HG02678 (cell line): ENCODE results near the gene FAM186B.

ENCODE experiments used
- ATAC-seq: cut with Tn5 transposase; IDR thresholded peaks from one replicate; pipeline ENCODE4 v1.9.1; 2021; ENCODE audit warnings: mild to moderate bottlenecking, moderate library complexity; ENCODE audit not compliant: unreplicated experiment

FAM186B gene

DNA sequence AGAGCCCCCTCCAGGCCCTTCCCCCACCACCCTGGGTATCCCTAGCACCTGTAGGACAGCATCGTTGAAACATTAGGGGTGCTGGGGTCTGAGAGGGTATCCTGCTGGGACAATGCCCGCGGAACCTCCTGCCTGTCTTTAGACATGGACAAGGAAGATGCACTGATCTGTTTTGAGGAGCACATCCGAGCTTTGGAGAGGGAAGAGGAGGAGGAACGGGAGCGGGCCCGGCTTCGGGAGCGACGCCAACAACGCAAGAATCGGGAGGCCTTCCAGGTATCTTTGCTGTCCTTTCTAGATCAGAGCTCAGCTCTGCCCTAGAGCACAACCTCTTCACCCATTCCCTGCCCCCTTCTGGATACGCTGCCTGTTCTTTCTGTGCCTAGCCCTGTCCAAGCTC is 31.1 kb upstream of the FAM186B start:
- ATAC-seq = no peak

DNA sequence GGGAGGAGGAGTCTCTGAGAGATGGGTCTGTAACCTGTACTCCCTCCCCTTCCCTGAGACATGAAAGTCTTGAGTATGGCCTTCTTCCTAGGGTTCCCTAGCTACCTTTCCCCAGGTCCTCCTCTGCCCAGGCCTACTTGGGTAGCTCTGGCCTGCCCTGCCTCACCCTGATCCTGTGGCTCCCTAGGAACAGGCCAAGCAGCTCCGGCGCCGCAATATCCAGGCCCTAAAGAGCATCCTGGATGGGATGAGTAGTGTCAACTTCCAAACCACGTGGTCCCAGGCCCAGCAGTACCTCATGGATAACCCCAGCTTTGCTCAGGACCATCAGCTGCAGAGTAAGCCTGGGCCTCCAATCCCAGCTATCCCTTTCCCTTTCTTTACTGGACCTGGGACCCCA is 30.2 kb upstream of the FAM186B start:
- ATAC-seq = no peak

DNA sequence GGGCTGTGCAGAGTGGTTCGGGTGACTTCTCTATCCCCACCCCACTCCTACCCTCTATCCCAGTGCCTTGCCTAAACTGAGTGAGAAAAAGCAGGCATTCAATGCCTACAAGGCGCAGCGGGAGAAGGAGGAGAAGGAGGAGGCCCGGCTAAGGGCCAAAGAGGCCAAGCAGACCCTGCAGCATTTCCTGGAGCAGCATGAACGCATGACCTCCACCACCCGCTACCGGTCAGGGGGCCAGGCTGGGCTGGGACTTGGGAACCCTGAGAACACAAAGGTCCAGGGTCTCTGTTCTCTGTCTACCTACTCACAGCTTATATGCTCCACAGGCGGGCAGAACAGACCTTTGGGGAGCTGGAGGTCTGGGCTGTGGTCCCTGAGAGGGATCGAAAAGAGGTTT is 29.6 kb upstream of the FAM186B start:
- ATAC-seq = no peak

DNA sequence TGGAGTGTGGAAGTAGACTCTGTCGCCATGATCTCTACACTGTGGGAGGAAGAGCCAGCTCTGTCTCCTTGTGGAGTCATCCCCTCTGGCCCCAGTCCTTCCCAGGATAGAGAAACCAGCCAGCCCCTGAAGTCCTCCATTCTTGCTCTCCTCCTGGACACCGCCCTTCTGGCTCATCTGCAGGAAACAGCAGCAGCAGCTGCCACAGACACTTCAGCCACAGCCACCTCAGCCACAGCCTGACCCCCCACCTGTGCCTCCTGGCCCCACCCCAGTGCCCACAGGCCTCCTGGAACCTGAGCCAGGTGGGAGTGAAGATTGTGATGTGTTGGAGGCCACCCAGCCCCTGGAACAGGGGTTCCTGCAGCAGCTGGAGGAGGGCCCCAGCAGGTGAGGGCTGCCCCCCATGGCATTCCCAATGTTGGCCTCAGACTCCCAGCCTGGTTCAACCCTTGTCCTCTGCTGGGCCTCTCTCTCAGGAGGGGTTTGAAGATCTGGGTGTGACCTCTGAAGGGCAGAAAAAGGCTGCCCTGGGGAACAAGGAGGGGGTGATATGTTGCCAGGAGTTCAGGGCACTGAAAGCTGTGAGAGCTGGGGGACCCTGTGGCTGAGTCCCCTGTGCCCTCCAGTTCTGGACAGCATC is 28.4 kb upstream of the FAM186B start:
- no peak for ATAC-seq

DNA sequence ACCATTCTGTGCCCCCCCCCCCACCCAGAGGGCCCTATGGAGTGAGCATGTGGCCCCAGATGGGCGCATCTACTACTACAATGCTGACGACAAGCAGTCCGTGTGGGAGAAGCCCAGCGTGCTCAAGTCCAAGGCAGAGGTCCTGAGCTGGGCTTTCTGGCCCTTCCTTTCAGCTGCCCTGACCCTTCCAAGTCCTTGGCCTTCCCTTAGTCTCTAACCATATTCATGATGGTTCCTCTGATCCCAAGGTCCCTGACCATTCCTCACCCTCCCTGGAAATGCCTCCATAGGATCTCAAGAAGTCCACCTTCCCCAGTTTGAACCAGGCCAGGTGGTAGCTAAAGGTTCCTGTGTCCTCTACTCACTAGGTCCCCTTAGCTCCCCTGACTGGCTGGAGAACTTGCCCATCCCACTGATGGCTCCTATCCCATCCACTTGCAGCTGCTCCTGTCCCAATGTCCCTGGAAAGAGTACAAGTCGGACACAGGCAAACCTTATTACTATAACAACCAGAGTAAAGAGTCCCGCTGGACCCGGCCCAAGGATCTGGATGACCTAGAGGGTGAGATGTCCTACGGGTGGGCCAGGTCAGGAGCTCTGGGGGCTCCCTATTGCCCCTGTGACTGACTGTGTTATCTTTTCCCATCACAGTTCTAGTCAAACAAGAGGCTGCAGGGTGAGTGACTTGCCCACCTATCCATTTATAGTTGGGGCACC is 27.7 kb upstream of the FAM186B start:
- ATAC-seq = no peak

DNA sequence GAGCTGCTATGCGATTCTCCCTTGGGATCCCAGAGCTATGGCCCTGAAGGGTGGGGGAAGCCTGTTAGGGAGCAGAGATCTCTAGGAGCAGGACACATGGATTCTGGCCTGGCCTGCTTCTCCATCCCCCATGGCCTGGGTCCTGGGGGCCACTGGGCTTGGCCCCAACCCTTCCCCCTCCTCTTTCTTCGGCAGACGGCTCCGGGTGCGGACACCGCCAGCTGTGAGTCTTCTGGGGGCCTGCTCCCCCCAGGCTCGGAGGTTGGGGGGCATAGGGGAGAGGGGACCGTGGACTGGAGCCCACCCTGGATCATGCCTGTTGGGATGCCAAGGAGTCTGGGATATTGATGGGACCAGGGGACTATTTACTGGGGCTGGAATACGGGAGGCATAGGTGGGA is 27.0 kb upstream of the FAM186B start:
- no peak for ATAC-seq

DNA sequence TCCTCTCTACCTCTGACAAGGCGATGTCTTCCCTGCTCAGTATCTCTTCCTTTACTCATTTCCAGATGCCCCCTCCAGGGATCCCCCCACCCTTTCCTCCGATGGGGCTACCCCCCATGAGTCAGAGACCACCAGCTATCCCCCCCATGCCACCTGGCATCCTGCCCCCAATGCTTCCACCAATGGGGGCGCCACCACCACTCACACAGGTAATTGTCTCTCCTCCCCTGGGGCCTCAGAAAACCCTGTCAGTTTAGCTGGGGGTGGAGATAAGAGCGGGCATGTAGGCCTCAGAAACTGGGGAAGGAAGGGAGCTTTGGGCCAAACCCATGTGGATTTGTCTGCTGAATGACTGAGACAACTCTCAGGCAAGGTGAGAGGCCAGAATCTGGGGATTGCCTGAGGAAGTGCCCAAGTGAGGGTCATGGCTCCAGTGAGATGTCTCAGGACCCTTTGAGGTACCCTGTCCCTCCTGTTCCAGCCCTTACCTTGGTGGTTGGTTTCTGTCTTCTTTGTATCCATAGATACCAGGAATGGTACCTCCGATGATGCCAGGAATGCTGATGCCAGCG is 26.0 kb upstream of the FAM186B start:
- no peak for ATAC-seq

DNA sequence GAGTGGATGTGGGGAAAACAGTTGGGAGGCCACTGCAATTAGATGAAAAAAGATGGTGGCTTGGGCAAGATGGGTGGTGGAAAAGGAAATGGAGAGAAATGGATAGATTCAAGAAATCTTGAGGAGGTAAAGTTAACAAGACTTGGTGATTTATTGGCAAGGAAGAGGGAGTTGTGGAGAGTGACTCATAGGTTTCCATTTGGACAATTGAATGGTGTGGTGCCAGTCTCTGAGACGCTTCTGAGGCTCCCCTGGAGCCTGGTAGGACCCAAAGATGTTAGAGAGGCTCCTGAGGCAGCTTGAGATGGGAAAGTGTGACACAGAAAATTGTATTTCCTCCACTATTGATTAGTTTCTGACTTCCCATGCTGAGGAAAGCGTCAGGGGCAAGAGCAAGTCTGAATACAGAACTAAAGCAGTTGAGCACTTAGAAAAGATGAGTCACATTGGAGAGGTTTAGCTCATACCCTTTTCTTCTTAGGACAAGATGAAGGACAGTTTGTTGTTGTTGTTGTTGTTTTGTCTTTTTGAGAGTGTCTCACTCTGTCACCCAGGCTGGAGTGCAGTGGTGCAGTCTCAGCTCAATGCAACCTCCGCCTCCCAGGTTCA is 22.4 kb upstream of the FAM186B start:
- no peak for ATAC-seq

DNA sequence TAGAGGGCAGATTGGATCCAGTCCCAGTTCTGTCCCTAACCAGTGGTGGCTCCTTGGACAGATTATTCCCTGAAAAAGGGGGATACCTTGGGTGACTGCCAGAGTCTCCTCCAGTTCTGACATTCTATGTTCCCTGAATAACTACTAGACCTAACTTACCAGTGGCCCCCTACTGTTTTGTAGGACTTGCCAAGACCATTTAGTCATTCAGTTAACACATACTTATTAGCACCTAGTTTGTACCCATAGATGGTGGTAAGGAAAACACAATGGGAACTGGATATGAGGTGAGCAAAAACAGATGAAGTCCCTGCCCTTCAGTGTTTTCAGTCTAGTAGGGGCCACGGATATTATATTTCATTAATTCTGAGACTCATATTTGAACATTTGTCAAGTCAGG is 21.4 kb upstream of the FAM186B start:
- ATAC-seq = no peak

DNA sequence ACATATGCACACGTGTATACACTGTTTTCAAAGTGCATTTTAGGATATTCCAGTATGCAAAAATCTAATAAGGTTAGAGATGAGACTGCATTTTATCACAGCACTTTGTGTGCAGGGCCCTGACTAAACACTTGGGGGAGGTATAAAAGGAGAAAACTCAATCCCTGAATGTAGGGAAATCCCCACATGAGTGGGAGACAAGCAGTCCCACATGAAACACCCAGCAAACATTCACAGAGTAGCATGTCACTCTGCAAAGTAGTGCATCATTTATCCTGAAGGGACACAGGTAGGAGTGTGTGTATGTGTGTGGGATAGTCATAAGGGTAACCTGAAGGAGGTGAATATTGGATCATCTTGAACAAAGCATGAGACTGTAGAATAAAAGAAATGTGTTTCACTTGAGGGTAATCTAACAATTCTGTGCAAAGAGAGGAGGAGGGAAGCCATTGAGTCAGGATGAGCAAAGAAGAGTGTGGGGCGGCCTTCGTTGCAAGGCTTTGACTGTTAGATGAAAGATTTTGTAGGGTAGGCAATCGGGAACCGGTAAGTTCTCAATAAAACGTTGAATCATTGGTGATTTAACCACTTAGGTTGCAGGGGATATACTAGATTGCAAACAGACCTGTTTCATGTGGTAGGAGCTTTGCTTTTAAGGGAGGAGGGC is 20.9 kb upstream of the FAM186B start:
- ATAC-seq = no peak

DNA sequence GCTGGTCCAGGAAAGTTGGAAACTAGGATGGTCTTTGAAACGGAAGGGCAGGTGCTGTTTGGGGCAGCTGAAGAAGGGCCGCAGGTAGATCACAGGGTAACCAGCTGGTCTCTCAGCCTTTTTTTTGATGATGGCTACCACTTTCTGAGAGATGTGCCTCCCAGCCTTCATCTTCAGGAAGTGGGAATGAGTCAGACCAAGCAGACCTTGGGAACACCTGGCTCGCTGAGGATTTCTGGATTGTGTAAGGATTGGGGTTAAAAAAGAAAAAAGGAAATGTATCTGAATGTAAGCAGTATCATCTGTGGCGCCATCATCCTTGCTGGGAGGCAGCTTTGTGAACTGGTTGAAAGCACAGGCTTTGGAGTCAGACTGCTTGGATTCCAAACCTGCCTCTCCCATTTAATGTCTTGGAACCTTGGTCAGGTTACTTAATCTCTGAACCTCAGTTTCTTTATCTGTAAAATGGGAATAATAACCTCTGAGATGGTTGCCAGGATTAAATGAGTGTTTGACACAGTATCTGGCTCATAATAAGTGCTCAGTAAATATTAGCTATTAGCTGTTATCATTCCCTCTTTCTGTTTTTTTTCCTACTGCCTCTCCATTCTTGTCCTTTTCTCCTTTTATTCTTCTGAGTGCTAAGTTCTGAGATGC is 19.6 kb upstream of the FAM186B start:
- ATAC-seq = no peak

DNA sequence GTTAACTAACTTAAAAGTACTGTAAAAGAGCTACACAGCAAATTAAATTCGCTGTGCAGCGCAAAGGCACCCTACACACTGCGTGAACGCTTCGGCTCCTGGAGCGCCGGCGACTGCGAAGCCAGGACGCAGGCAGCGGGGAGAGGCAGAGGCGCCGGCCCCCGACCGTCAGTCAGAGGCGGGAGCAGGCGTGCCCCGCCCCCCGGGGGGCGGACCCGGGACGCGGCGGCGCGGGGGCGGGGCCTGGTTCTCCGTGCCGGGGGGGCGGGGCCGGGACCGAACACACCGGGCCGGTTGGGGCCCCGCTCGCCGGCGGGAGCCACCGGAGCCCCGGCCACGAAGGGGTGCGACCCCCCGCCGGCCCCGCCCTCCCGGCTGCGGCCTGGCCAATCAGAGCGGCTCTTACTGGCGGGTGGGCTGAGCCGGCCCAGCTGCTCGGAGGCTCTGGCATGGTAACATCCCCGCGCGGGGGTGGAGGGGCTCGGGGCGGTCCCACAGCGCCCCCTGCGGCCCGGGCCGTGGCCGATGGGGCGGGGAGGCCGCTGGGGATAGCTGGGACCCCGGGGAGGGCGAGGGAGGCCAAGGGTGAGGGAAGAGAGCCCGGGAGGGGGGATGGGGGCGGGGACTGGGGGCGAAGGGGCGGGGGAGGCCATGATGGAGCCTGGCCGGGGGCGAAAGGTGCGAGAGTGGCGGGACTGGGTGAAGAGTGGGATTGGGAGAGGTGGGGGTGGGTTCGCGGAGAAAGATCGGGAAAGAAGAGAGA is 17.9 kb upstream of the FAM186B start, which contains the start of gene PRPF40B:
PRPF40B (plus strand) TSS at position 420 of the 763 bp plus-strand sequence; CDS start at position 450, 30 bp downstream.
- peak; percentile 75 for ATAC-seq

DNA sequence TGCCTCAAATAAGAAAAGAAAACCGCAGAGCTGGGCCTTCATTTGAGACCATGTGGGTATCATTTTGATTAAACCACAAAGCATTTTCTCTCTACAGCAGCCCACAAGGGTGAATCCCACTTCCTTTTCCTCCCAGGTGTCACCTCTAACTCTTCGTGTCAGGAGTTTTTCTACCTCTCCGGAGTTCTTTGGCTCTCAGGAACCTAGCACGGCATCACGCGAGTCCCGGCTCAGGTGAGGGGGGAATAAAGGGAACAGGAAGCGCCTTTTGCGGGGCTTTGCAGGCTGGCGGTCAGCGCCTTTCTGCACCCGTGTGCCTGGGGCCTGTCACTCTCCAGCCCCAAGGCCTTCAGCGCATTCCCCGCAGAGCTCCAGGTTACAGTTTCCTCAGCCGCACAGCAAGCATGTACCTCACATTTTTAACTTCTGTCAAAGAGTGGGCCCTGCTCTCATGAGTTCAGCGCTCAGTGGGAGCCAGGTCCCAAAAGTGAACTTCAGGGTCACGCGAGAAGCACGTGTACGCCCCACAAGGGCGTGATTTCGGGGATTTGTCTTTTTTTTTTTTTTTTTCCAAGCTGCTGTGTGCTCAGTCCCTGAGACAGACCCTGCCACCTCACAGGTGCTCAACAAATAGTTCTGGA is 17.2 kb upstream of the FAM186B start:
- ATAC-seq = peak; percentile 22

DNA sequence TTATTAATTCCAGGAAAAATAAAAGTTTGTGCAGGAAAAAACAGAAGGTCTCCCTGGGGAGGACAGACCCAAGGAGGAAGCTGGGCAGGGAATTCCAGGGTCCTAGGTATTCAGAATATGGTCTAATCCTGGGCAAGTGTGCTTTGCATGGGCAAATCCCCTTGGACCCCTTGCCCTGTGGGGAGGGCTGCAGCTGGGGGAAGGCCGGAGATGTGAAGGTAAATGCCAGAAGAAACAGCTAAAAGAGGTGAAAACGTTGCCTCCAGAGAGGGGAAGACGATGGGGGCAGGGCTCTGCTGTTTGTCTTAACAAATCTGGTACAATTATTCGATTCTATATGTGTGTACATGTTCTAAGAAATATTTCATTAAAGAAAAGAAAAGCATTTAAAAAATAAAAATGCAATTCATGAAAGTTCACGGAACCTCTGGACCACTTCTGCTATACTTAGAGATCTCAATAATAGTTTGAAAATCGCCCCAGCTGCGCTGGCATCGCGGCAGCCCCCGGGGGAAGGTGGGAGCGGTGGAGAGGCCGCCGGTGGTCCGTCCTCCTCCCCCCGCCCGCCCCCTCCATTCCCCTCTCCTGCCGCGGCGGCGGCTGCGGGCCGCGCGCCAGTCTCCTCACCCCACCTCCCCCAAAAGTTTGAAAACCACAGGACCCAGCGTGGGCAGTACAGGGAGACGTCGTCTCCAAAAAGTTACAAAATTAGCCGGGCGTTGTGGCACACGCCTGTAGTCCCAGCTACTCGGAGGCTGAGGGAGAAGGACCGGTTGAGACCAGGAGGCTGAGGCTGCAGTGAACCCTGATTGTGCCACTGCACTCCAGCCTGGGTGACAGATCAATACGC is 16.4 kb upstream of the FAM186B start:
- ATAC-seq = no peak

DNA sequence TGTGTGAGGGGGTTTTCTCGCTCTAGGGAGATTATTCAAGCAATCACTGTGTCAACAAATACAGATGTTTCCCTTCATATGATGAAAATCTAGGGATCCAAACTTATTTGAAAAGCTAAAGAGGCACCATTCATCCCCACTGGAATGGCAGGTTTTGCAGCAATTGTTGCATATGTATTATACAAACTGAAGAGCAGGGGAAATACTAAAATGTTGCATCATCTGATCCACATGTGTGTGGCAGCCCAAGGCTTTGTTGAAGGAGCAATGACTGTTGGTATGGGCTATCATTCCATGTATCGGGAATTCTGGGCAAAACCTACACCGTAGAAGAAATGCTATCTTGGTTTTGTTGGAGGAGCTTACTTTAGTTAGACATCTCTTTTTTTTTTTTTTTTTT is 13.8 kb upstream of the FAM186B start:
- no peak for ATAC-seq

DNA sequence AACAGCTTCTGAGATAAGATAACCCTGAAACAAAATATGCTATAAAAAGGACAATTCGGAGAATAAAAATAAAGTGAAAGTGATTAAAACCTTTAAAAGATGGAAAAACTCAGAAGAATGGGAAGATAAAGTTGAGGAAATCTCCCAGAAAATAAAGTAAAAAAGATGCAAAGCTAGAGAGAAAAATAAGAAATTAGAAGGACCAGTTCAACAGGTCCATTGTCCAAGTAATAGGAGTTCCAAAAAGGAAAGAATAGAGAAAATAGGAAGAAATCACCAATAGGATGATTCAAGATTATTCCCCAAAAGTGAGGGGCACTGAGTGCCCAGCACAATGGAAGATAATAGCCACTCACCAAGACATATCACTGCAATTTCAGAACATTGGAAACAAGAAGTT is 13.1 kb upstream of the FAM186B start:
- no peak for ATAC-seq

DNA sequence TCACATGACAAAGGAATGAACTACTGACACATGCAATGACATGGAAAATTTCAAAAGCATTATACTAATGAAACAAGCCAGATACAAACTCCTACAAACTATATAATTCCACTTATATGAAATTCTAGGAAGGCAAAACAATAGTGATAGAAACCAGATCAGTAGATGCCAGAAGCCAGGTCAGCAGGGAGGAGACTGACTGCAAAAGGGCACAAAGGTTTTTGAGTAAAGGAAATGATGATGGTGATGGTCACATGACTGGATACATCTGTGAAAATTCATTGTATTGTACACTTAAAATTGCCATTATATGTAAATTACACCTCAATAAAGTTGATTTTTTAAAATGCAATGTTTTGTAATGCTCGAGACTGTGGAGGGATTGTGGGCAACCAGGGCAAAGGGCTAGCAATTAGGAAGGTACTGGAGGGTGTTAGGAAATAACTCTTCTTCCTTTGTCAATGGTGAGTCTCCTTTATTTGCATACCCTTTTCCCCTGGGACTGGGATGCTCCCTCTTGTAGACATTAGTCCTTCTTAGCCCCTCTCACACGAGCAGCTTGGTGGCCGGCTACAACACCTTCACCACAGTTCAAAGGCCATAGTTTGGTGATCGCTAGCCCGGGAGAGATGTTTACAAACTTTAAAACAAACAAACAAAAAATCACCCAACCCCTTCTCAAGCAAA is 11.2 kb upstream of the FAM186B start:
- ATAC-seq = no peak

DNA sequence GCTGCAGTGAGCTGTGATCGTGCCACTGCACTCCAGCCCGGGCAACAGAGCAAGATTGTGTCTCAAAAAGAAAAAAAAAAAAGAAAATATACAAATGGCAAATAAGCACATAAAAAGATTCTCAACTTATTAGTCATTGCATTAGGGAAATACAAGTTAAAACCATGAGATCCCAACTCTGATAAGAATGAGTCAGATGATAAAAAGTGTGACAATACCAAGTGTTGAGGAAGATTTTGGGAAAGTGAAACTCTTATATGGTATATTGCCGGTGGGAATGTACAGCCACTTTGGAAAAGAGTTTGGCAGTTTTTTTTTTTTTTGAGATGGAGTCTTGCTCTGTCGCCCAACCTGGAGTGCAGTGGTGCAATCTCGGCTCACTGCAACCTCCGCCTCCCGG is 10.3 kb upstream of the FAM186B start:
- no peak for ATAC-seq
